T-helper 1 cell (primary cell): ENCODE data around the gene SLCO4A1.
"Not testable (repeated sequence)": the region's sequence is repeated elsewhere in the genome, so short reads cannot be mapped to it uniquely, and the experiment has no call there.

Experiments
- DNase-seq, 5 donors: peaks; one replicate each; pipeline ENCODE4 v3.0.0-alpha.2; 2012 to 2020

The SLCO4A1 gene

GRCh38 chr20:62623488-62624324 is 18.6 kb upstream of the SLCO4A1 start:
- DNase-seq: peak; percentile 62 to 93 (median 69)

- peak in 1 of 5 donors; percentile 46 for DNase-seq
Measured at GRCh38 chr20:62624325-62624690, 18.0 kb upstream of the SLCO4A1 start.

- no peak for DNase-seq
Measured at GRCh38 chr20:62624719-62625453, 17.4 kb upstream of the SLCO4A1 start.

- DNase-seq: no peak
Measured at GRCh38 chr20:62625516-62625915, 16.8 kb upstream of the SLCO4A1 start.

GRCh38 chr20:62625921-62626547 is 16.3 kb upstream of the SLCO4A1 start:
- no peak for DNase-seq

- DNase-seq: not testable (repeated sequence)
Measured at GRCh38 chr20:62627425-62627824, 14.9 kb upstream of the SLCO4A1 start.

GRCh38 chr20:62627901-62628612 is 14.2 kb upstream of the SLCO4A1 start:
- peak in 1 of 5 donors; percentile 29 for DNase-seq

- DNase-seq: no peak
Measured at GRCh38 chr20:62628691-62629090, 13.6 kb upstream of the SLCO4A1 start.

- DNase-seq: no peak
Measured at GRCh38 chr20:62629864-62630470, 12.3 kb upstream of the SLCO4A1 start.

GRCh38 chr20:62631336-62632308 is 10.7 kb upstream of the SLCO4A1 start:
- DNase-seq: no peak

- DNase-seq: no peak
Measured at GRCh38 chr20:62632575-62633090, 9.7 kb upstream of the SLCO4A1 start.

GRCh38 chr20:62633598-62634329 is 8.5 kb upstream of the SLCO4A1 start:
- DNase-seq: no peak

- no peak for DNase-seq
Measured at GRCh38 chr20:62634330-62634967, 7.9 kb upstream of the SLCO4A1 start.

GRCh38 chr20:62635232-62635631 is 7.1 kb upstream of the SLCO4A1 start:
- no peak for DNase-seq

- no peak for DNase-seq
Measured at GRCh38 chr20:62635852-62636251, 6.5 kb upstream of the SLCO4A1 start.

- peak in 1 of 5 donors; percentile 36 for DNase-seq
Measured at GRCh38 chr20:62636446-62636845, 5.9 kb upstream of the SLCO4A1 start.

- no peak for DNase-seq
Measured at GRCh38 chr20:62637110-62637509, 5.2 kb upstream of the SLCO4A1 start.

- DNase-seq: no peak
Measured at GRCh38 chr20:62637521-62638054, 4.7 kb upstream of the SLCO4A1 start.

GRCh38 chr20:62638055-62638570 is 4.2 kb upstream of the SLCO4A1 start:
- no peak for DNase-seq
